SK-N-SH (cell line): ENCODE results near the gene VPS11.

ENCODE experiments used
- EP300 ChIP-seq, 2 experiments: IDR thresholded peaks; 2 replicates each; pipeline versions ENCODE4 v1.4.0 to v1.6.1; 2012; ENCODE audit warnings: borderline replicate concordance in 1 of 2, low read depth in 1 of 2, low read length in 1 of 2
- MXI1 ChIP-seq: IDR thresholded peaks from 2 replicates; pipeline ENCODE4 v1.6.1; 2012; ENCODE audit warnings: mild to moderate bottlenecking, low read depth, low read length, improper control_type of control experiment
- RAD21 ChIP-seq: IDR thresholded peaks from 2 replicates; pipeline ENCODE4 v1.6.1; 2012; ENCODE audit warnings: mild to moderate bottlenecking, low read length
- TF ChIP-seq, protein P1 (sequence below): fragments of 200-600 bp; sonication (generic); IDR thresholded peaks from 2 replicates; pipeline ENCODE4 v1.6.1; 2017; ENCODE audit warnings: antibody characterized with exemption, mild to moderate bottlenecking, moderate library complexity
- TF ChIP-seq, protein P2 (sequence below): IDR thresholded peaks from 2 replicates; pipeline ENCODE4 v1.6.1; 2012; ENCODE audit warnings: mild to moderate bottlenecking, low read depth, low read length, moderate library complexity

GRCh38 chr11:119026970-119027369, 40.6 kb upstream of the VPS11 start:
- TF ChIP-seq, protein P1, sequence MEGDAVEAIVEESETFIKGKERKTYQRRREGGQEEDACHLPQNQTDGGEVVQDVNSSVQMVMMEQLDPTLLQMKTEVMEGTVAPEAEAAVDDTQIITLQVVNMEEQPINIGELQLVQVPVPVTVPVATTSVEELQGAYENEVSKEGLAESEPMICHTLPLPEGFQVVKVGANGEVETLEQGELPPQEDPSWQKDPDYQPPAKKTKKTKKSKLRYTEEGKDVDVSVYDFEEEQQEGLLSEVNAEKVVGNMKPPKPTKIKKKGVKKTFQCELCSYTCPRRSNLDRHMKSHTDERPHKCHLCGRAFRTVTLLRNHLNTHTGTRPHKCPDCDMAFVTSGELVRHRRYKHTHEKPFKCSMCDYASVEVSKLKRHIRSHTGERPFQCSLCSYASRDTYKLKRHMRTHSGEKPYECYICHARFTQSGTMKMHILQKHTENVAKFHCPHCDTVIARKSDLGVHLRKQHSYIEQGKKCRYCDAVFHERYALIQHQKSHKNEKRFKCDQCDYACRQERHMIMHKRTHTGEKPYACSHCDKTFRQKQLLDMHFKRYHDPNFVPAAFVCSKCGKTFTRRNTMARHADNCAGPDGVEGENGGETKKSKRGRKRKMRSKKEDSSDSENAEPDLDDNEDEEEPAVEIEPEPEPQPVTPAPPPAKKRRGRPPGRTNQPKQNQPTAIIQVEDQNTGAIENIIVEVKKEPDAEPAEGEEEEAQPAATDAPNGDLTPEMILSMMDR, result no peak
- TF ChIP-seq, protein P2, sequence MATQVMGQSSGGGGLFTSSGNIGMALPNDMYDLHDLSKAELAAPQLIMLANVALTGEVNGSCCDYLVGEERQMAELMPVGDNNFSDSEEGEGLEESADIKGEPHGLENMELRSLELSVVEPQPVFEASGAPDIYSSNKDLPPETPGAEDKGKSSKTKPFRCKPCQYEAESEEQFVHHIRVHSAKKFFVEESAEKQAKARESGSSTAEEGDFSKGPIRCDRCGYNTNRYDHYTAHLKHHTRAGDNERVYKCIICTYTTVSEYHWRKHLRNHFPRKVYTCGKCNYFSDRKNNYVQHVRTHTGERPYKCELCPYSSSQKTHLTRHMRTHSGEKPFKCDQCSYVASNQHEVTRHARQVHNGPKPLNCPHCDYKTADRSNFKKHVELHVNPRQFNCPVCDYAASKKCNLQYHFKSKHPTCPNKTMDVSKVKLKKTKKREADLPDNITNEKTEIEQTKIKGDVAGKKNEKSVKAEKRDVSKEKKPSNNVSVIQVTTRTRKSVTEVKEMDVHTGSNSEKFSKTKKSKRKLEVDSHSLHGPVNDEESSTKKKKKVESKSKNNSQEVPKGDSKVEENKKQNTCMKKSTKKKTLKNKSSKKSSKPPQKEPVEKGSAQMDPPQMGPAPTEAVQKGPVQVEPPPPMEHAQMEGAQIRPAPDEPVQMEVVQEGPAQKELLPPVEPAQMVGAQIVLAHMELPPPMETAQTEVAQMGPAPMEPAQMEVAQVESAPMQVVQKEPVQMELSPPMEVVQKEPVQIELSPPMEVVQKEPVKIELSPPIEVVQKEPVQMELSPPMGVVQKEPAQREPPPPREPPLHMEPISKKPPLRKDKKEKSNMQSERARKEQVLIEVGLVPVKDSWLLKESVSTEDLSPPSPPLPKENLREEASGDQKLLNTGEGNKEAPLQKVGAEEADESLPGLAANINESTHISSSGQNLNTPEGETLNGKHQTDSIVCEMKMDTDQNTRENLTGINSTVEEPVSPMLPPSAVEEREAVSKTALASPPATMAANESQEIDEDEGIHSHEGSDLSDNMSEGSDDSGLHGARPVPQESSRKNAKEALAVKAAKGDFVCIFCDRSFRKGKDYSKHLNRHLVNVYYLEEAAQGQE, result no peak
- TF ChIP-seq MXI1 (no peak), RAD21 (no peak), EP300 (IDR thresholded peaks at IDR 0.05; ENCODE audit: borderline replicate concordance in 1 of 2, low read depth in 1 of 2, low read length in 1 of 2) (no peak)
